GM19438 (cell line): ENCODE measurements around the gene ASB16.

Experiments used
- ATAC-seq: cut with Tn5 transposase; IDR thresholded peaks from one replicate; pipeline ENCODE4 v1.9.1; 2021; ENCODE audit warnings: low read depth; ENCODE audit not compliant: unreplicated experiment

ASB16 gene

DNA sequence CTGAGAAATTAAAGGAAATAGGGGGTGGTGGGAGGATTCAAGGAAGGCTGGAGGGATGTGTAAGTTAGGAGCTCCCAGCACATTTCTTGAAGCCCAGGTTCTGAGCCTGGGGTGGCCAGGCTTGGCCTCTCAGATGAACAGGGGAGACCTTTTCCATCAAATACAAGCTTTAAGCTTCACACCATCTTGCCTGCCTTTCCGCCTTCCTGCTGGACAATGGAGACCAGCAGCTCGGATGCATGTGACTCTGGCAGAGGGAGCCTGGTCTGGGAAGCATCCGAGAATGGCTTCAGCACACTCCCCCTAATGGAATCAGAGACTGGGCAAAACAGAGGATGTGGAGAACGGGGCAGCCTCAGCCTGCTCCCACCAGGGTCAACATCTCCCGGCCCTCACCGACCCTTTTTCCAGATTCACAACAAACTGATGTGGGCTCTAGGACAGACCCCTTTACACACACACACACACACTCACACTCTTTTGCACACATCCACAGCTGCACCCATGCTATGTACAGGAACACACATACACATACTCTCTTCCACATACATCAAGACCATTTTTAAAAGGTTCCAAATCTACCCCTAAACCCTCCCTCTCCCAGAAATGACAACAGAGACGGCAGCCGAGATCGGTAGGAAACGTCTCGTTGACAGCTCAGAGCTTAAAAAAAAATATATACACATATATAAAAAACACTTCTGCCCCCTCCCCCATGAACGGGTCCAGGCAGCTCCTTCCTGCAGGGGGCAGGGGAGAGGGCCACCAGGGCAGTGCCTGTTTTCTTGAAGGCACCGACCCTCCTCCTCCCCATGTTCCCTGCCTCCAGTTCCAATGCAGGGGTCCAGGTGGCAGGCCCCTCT is 35.7 kb downstream of the ASB16 start:
- ATAC-seq: no peak

- no peak for ATAC-seq
Observed at GRCh38 chr17:44206825-44207155, 36.3 kb downstream of the ASB16 start.

- no peak for ATAC-seq
Observed at GRCh38 chr17:44207319-44207718, 36.8 kb downstream of the ASB16 start.

GRCh38 chr17:44207743-44208142 is 37.2 kb downstream of the ASB16 start:
- ATAC-seq: no peak

DNA sequence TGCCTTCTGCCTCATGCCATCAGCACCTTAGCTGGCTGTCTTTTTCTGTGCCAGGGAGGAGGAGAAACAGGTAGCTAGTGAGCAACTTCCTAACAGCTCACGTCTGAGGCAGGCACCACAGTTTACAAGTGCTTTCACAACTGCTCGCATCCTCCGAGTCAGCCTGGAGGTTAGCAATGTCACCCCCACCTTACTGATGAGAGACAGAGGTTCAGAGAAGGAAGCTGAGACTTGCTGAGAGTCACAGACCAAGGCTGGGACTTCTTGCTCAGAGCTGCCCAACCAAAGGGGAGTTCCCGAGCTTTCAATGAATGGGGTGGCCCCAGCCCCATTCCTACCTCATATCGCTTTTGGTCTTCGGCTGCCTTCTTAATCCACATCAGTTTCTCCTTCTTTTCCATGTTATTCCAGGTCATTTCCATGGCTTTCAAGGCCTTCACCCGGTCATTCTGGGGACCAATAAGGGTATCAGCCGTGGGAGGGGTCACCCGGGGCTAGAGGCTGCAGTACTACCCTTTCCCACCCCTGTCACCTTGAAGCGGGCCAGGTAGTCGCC is 39.4 kb downstream of the ASB16 start:
- ATAC-seq: no peak

- peak; percentile 69 for ATAC-seq
Observed at GRCh38 chr17:44210342-44211192, 40.1 kb downstream of the ASB16 start.

DNA sequence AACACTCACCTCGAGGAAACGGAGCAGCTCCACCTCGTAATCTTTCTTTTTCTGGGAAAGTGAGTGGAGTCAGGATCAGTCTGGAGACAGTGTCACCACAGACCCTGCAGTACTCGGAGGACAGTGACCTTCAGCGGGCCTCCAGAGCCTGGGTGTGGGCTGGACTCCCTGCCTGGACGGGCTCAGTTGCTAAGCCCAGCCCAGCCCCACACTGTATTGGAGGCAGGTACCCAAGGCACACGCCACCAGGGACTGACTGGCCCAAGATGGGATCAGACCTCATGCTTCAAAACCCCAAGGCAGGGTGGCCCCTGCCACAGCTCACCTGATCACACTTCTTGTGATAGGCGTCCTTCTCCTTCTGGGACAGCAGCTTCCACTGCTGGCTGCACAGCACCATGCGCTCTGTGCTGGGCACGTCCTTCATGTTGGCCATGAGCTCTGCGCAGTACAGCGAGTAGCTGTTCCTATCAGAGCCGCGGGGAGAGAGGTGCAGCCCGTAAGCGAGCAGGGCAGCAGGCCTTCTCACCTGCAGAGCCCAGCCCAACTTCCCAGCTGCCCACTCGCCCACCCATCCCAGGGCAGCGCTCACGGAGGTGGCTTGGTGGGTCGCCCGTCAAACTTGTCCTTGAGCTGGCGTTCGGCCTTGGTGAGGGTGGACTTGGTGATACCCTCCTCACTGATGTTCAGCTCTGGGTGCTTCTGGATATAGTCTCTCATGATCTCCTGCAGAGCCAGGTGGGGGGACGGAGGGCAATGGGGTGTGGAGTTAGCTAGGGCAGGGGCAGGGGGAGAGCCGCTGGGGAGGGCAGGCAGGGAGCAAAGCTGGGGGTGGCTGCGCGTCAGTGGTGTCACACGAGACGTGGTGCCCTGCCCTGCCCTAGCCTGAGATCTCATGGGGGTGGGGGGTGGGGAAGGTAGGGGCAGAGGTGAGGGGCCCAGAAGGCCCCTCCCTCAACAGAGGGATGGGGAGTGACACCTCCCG is 41.1 kb downstream of the ASB16 start:
- no peak for ATAC-seq

DNA sequence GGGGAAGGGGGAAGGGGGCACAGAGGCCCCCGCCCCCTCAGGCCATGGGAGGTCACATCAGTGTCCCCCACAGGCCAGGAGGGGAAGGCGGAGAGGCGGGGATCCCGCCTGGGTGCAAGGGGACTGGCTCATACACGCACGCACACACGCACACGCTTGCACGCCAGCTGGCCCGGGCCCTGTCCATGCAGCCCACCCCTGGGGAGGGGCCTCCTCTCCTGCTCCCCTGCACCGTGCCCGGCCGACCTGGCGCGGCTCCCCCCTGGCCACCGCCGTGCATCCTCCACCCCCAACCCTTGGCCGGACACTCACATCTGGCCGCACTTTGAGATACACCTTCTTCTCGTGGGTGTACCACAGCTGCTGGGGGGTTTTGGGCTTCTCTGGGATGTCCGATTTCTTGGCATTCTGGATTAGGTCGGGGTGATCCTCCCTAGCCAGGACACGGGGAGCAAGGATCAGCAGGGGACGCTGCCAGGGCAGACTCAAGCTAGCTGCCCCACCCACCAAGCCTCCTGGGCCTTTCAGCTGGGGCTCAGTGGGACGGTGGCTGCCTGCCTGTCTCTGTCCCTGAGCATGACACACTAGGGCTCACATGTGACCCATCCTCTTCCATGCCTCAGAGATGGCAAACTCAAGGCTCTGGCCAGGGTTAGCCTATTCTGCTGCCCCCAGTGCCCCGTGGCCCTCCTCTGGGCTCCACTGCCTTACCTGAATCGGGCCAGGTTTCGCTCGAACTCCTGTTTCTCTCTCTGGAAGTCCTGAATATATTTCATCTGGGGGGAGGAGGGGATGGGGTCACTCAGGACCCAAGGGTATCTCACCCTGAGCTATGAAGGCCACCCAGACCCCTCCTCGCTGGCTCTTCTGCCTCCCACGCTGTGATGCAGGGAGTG is 42.3 kb downstream of the ASB16 start:
- no peak for ATAC-seq

- ATAC-seq: no peak
Observed at GRCh38 chr17:44213403-44214229, 43.1 kb downstream of the ASB16 start.

- no peak for ATAC-seq
Observed at GRCh38 chr17:44214230-44214494, 43.7 kb downstream of the ASB16 start.

DNA sequence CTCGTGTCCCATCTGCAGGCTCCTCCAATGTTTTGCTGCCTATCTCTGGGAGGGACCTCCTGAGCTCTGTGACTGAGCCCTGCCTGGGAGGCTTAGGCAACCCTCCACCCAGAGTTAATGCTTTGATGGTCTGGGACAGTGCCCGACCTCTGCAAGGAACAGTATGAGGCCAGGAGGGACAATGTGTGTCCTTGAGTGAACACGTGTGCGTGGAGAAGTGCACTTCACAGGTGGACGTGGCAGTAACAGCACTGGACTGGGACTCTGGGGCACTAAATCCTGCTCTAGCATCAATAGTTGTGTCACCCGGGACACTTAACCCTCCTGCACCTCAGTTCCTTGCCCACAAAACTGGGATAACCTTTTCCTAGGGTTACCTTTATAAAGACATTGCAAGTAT is 44.4 kb downstream of the ASB16 start:
- no peak for ATAC-seq

DNA sequence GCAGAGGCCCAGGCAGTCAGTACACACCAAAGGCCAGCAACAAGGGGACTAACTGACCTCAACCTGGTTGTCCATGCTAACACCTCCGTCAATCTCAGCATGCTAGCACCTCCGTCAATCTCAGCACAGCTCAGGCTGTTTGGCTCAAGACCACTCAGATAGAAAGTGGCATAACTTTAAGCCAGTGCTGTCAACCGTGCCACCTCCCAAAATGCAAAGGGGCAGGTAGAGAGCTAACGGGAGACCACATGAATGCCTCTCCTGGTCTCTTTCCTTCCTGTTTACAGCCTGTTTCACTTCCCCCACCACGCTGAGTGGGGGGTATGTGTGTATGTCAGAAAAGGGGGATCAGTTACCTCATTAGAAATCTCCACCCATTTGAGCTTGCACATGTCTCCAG is 45.7 kb downstream of the ASB16 start:
- no peak for ATAC-seq

DNA sequence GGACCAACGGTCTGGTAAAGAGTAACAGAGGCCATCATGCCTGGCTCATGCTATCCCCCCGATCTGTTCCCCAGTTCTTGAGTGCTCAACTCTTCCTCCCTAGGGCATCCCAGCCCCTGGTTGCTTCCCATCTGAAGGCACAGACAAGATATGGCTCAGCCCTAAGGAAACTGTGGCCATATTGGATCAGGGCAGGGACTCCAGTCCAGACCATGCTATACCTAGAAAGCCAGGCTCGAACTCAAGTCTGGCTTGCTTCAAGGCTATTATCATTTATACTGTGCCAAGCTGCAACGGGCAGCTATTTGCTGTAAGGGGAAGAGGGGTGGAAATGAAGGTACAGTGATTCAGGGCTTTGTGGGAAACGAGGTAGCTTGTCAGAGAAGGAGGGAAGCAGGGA is 46.2 kb downstream of the ASB16 start:
- no peak for ATAC-seq

- peak; percentile 1 for ATAC-seq
Observed at GRCh38 chr17:44217738-44218343, 47.3 kb downstream of the ASB16 start.

GRCh38 chr17:44218344-44219107 is 48.0 kb downstream of the ASB16 start:
- peak; percentile 34 for ATAC-seq

DNA sequence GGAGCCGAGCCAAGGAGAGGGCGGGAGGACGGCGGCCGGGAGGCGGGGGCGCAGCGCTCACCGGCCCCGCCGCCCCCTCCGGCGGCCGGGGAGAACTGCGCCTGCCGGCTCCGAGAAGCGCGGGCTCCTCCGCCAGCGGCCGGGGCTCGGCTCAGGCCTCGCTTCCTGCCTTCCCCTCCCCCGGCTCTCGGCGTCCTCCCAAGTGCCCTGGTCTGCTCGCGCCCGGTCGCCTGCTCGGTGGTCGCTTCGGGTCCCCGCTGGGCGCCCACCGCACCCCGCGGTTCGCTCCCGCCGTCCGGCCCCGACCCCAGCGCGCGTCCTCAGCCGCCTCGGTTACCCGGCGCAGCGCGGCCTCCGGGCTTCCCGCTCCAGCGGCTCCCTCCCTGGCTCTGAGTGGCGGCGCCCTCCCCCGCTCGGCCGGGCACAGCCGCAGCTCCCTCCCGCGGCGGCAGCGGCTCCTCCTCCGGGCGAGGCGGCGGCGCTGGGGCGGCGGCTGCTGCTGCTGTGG is 48.7 kb downstream of the ASB16 start:
- peak; percentile 30 for ATAC-seq

DNA sequence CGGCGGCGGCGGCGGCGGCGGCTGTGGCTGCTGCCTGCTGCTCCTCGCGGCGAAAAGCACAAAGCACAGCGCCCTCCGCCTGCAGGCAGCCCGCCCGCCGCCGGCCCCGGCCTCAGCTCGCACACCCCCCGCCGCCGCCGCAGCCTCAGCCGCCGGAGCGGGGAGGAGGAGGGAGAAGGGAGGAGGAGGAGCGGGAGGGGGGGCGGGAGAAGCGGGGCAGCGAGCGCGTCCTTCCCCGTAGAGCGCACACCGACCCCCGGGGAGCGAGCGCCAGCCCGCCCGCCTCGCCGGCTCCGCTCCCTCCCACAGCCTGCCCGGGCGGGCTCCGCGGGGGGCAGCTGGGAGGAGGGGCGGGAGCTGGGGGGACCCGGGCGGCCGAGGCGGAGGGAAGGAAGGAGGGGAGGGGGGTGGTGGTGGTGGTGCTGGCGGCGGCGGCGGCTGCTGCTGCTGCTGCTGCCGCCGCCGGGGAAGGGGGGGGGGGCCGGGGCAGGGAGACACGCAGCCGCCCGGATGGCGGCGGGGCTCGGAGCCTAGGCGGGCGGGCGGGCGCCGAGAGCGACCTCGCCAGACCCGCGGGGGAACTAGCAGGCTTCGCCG is 49.2 kb downstream of the ASB16 start, which contains the start of gene UBTF:
UBTF (minus strand) TSS at position 60 of the 597 bp plus-strand sequence. CDS start 1,446 bp downstream, outside the sequence.
- ATAC-seq: peak; percentile 3
